Activated naive CD4-positive, alpha-beta T cell treated with anti-CD3 and anti-CD28 coated beads, Interleukin-2, amount 50 U/mL, for 72 hours (primary cell): ENCODE results near the gene GRM4. TPM values are rescaled to one million over a fixed set of nuclear protein-coding genes. Genes with fewer than 3 reads are reported as not detected.

Source experiments
- ATAC-seq, 2 donors: fragments of 150-1000 bp; cut with Tn5 transposase; 2 replicates each; pipeline ENCODE4 v1.10.0; 2021; ENCODE audit warnings: mild to moderate bottlenecking in 2 of 2, moderate library complexity in 2 of 2
- DNase-seq, 2 donors: peaks; one replicate each; pipeline ENCODE4 v3.0.0; 2021 to 2022; ENCODE audit warnings: low spot score in 2 of 2
- H3K27ac Mint-ChIP-seq, 2 donors: one replicate each; pipeline ENCODE4 v1.8.0; 2022; ENCODE audit warnings: mild to moderate bottlenecking in 2 of 2, mixed read lengths in 2 of 2
- H3K36me3 Mint-ChIP-seq, 2 donors: one replicate each; pipeline ENCODE4 v1.8.0; 2022; ENCODE audit warnings: mixed read lengths in 2 of 2
- H3K9me3 Mint-ChIP-seq, 2 donors: one replicate each; pipeline ENCODE4 v1.8.0; 2022; ENCODE audit warnings: mixed read lengths in 2 of 2
- total RNA-seq, 2 donors: library from RNA; stranded (reverse); gene quantifications; one replicate each; pipeline ENCODE4 v1.2.3, GENCODE V29; 2022

The GRM4 gene
- total RNA-seq, 2 donors from 2014 or later, result 0.12 to 0.36 TPM

GRCh38 chr6:34169897-34170296, 24.0 kb upstream of the GRM4 start:
- ATAC-seq (no peak), DNase-seq (no peak)
- Mint-ChIP-seq H3K27ac (no peak overlapping the region), H3K36me3 (no peaks in the 10 kb centered on the region), H3K9me3 (peaks cover 0 to 5% of the 10 kb centered on the region in 2 donors)

- Mint-ChIP-seq H3K9me3 (no peaks in the 10 kb centered on the region), H3K27ac (peak overlapping the region; percentile 12 to 62), H3K36me3 (no peaks in the 10 kb centered on the region)
- no peak for ATAC-seq
- peak in 1 of 2 donors; percentile 46 for DNase-seq
Observed at GRCh38 chr6:34161857-34162515, 16.1 kb upstream of the GRM4 start.

GRCh38 chr6:34159844-34160243, 14.0 kb upstream of the GRM4 start:
- no peak for DNase-seq
- no peaks in the 10 kb centered on the region for H3K36me3 Mint-ChIP-seq
- no peak for ATAC-seq
- no peaks in the 10 kb centered on the region for H3K9me3 Mint-ChIP-seq
- H3K27ac Mint-ChIP-seq, result no peak overlapping the region

- ATAC-seq (no peak), DNase-seq (no peak)
- no peak overlapping the region for H3K27ac Mint-ChIP-seq
- no peaks in the 10 kb centered on the region for H3K9me3 Mint-ChIP-seq
- no peaks in the 10 kb centered on the region for H3K36me3 Mint-ChIP-seq
Observed at GRCh38 chr6:34158876-34159275, 13.0 kb upstream of the GRM4 start.

GRCh38 chr6:34157851-34158250, 12.0 kb upstream of the GRM4 start:
- ATAC-seq (no peak), DNase-seq (peak in 1 of 2 donors; percentile 28)
- H3K36me3 Mint-ChIP-seq, result no peaks in the 10 kb centered on the region
- H3K9me3 Mint-ChIP-seq, result no peaks in the 10 kb centered on the region
- H3K27ac Mint-ChIP-seq, result no peak overlapping the region

- H3K36me3 Mint-ChIP-seq, result no peaks in the 10 kb centered on the region
- H3K9me3 Mint-ChIP-seq, result no peaks in the 10 kb centered on the region
- H3K27ac Mint-ChIP-seq, result no peak overlapping the region
- ATAC-seq (no peak), DNase-seq (peak in 1 of 2 donors; percentile 20)
Observed at GRCh38 chr6:34157236-34157830, 11.4 kb upstream of the GRM4 start.

GRCh38 chr6:34155471-34156300, 9.8 kb upstream of the GRM4 start:
- DNase-seq (peak in 1 of 2 donors; percentile 28), ATAC-seq (no peak)
- no peaks in the 10 kb centered on the region for H3K36me3 Mint-ChIP-seq
- H3K9me3 Mint-ChIP-seq, result no peaks in the 10 kb centered on the region
- no peak overlapping the region for H3K27ac Mint-ChIP-seq

- no peaks in the 10 kb centered on the region for H3K36me3 Mint-ChIP-seq
- DNase-seq (peak; percentile 64 to 90), ATAC-seq (peak; percentile 90 to 92)
- no peaks in the 10 kb centered on the region for H3K9me3 Mint-ChIP-seq
- H3K27ac Mint-ChIP-seq, result no peak overlapping the region
Observed at GRCh38 chr6:34154668-34155447, 9.0 kb upstream of the GRM4 start.

- H3K27ac Mint-ChIP-seq, result no peak overlapping the region
- no peak for DNase-seq
- no peak for ATAC-seq
- no peaks in the 10 kb centered on the region for H3K9me3 Mint-ChIP-seq
- H3K36me3 Mint-ChIP-seq, result no peaks in the 10 kb centered on the region
Observed at GRCh38 chr6:34152806-34153520, 7.1 kb upstream of the GRM4 start.

GRCh38 chr6:34152042-34152524, 6.2 kb upstream of the GRM4 start:
- ATAC-seq (no peak), DNase-seq (peak in 1 of 2 donors; percentile 44)
- Mint-ChIP-seq H3K9me3 (no peaks in the 10 kb centered on the region), H3K36me3 (no peaks in the 10 kb centered on the region), H3K27ac (no peak overlapping the region)

- peak in 1 of 2 donors; percentile 49 for DNase-seq
- ATAC-seq, result no peak
- no peaks in the 10 kb centered on the region for H3K36me3 Mint-ChIP-seq
Observed at GRCh38 chr6:34151321-34152041, 5.6 kb upstream of the GRM4 start.

GRCh38 chr6:34150766-34151165, 4.9 kb upstream of the GRM4 start:
- DNase-seq (peak in 1 of 2 donors; percentile 31), ATAC-seq (no peak)
- H3K9me3 Mint-ChIP-seq, result no peaks in the 10 kb centered on the region
- no peaks in the 10 kb centered on the region for H3K36me3 Mint-ChIP-seq
- H3K27ac Mint-ChIP-seq, result no peak overlapping the region

More at GRCh38 chr6:34151321-34152041, 5.6 kb upstream of the GRM4 start:
- Mint-ChIP-seq H3K27ac (no peak overlapping the region), H3K9me3 (no peaks in the 10 kb centered on the region)

- no peaks in the 10 kb centered on the region for H3K9me3 Mint-ChIP-seq
- H3K27ac Mint-ChIP-seq, result no peak overlapping the region
- ATAC-seq, result no peak
- DNase-seq, result peak in 1 of 2 donors; percentile 31
- H3K36me3 Mint-ChIP-seq, result no peaks in the 10 kb centered on the region
Observed at GRCh38 chr6:34149831-34150400, 4.0 kb upstream of the GRM4 start.

- DNase-seq (peak in 1 of 2 donors; percentile 52), ATAC-seq (no peak)
- no peaks in the 10 kb centered on the region for H3K36me3 Mint-ChIP-seq
- H3K27ac Mint-ChIP-seq, result no peak overlapping the region
- no peaks in the 10 kb centered on the region for H3K9me3 Mint-ChIP-seq
Observed at GRCh38 chr6:34149452-34149810, 3.5 kb upstream of the GRM4 start.
